ENCODE data around the gene SLC16A9.
"Not testable (repeated sequence)": the region's sequence is repeated elsewhere in the genome, so short reads cannot be mapped to it uniquely, and the experiment has no call there.

Gene SLC16A9

GRCh38 chr10:59709395-59710125 lies at the start of gene SLC16A9:
Gene SLC16A9, minus strand, starts transcription at chr10:59709850. Its CDS starts 25,559 bp downstream, at chr10:59684291.
- DNase-seq (ENCODE audit: low read depth in 4 of 4, low spot score in 1 of 4), result peak in 3 of 4 experiments; percentile 29 to 61 (median 33)

GRCh38 chr10:59757966-59758365 lies 48.3 kb upstream of the SLC16A9 start:
- DNase-seq (ENCODE audit: low read depth in 4 of 4, low spot score in 1 of 4), result no peak

GRCh38 chr10:59754951-59755350 lies 45.3 kb upstream of the SLC16A9 start:
- no peak for DNase-seq (ENCODE audit: low read depth in 4 of 4, low spot score in 1 of 4)

GRCh38 chr10:59753267-59753666 lies 43.6 kb upstream of the SLC16A9 start, which contains the start of gene MRLN:
Gene MRLN, minus strand, starts transcription at chr10:59753455.
- no peak for DNase-seq (ENCODE audit: low read depth in 4 of 4, low spot score in 1 of 4)

GRCh38 chr10:59752278-59752940 lies 42.8 kb upstream of the SLC16A9 start:
- no peak for DNase-seq (ENCODE audit: low read depth in 4 of 4, low spot score in 1 of 4)

GRCh38 chr10:59750155-59750945 lies 40.7 kb upstream of the SLC16A9 start:
- no peak for DNase-seq (ENCODE audit: low read depth in 4 of 4, low spot score in 1 of 4)

GRCh38 chr10:59748834-59749233 lies 39.2 kb upstream of the SLC16A9 start:
- DNase-seq (ENCODE audit: low read depth in 4 of 4, low spot score in 1 of 4), result no peak

GRCh38 chr10:59745163-59745650 lies 35.6 kb upstream of the SLC16A9 start:
- DNase-seq (ENCODE audit: low read depth in 4 of 4, low spot score in 1 of 4), result no peak

GRCh38 chr10:59744762-59745161 lies 35.1 kb upstream of the SLC16A9 start:
- DNase-seq (ENCODE audit: low read depth in 4 of 4, low spot score in 1 of 4), result not testable (repeated sequence)

- not testable (repeated sequence) for DNase-seq (ENCODE audit: low read depth in 4 of 4, low spot score in 1 of 4)
These were observed 34.5 kb upstream of the SLC16A9 start for GRCh38 chr10:59744156-59744555.

GRCh38 chr10:59741583-59741982 lies 31.9 kb upstream of the SLC16A9 start:
- DNase-seq (ENCODE audit: low read depth in 4 of 4, low spot score in 1 of 4), result no peak

GRCh38 chr10:59741048-59741447 lies 31.4 kb upstream of the SLC16A9 start:
- DNase-seq (ENCODE audit: low read depth in 4 of 4, low spot score in 1 of 4), result no peak

- no peak for DNase-seq (ENCODE audit: low read depth in 4 of 4, low spot score in 1 of 4)
These were observed 27.1 kb upstream of the SLC16A9 start for GRCh38 chr10:59736749-59737148.

- no peak for DNase-seq (ENCODE audit: low read depth in 4 of 4, low spot score in 1 of 4)
These were observed 25.6 kb upstream of the SLC16A9 start for GRCh38 chr10:59735296-59735695.

- DNase-seq (ENCODE audit: low read depth in 4 of 4, low spot score in 1 of 4), result no peak
These were observed 24.4 kb upstream of the SLC16A9 start for GRCh38 chr10:59734014-59734462.

GRCh38 chr10:59733321-59734013 lies 23.8 kb upstream of the SLC16A9 start:
- DNase-seq (ENCODE audit: low read depth in 4 of 4, low spot score in 1 of 4), result not testable (repeated sequence)

- DNase-seq (ENCODE audit: low read depth in 4 of 4, low spot score in 1 of 4), result not testable (repeated sequence)
These were observed 23.2 kb upstream of the SLC16A9 start for GRCh38 chr10:59732849-59733248.

- DNase-seq (ENCODE audit: low read depth in 4 of 4, low spot score in 1 of 4), result not testable (repeated sequence)
These were observed 19.5 kb upstream of the SLC16A9 start for GRCh38 chr10:59729167-59729566.

GRCh38 chr10:59724098-59724938 lies 14.7 kb upstream of the SLC16A9 start:
- DNase-seq (ENCODE audit: low read depth in 4 of 4, low spot score in 1 of 4), result no peak

- no peak for DNase-seq (ENCODE audit: low read depth in 4 of 4, low spot score in 1 of 4)
These were observed 10.7 kb upstream of the SLC16A9 start for GRCh38 chr10:59720377-59720776.

All from stimulated activated CD4-positive, alpha-beta T cell treated with anti-CD3 and anti-CD28 coated beads, Interleukin-1b, Interleukin-23, amount 100 ng/mL, for 24 hours (primary cell).